HL-60 (cell line): ENCODE measurements around the gene UBR2.

ENCODE experiments used
- CTCF ChIP-seq: IDR thresholded peaks from one replicate; pipeline ENCODE4 v1.5.1; 2011; ENCODE audit warnings: low read length, control low read depth, inconsistent platforms; ENCODE audit not compliant: insufficient read depth
- POLR2AphosphoS5 ChIP-seq: IDR thresholded peaks from 2 replicates; pipeline ENCODE4 v1.6.1; 2012; ENCODE audit warnings: low read depth

GRCh38 chr6:42694586-42694985 lies 130.8 kb downstream of the UBR2 start:
- no peak for TF ChIP-seq CTCF
- TF ChIP-seq POLR2AphosphoS5, result no peak
